ENCODE results near the gene EPHX1. TPM values are rescaled to one million over a fixed set of nuclear protein-coding genes. Genes with fewer than 3 reads are reported as not detected.

EPHX1 gene
- total and polyA plus RNA-seq, 2 of the 8 experiments (the other 6 are each of a cell fraction or from before 2014, with no cell fraction given) = 45.3 to 79.1 TPM

GRCh38 chr1:225848030-225848955 lies 38.4 kb downstream of the EPHX1 start (continued):
- no peak for TF ChIP-seq HDAC2 (IDR thresholded peaks at IDR 0.05; ENCODE audit: borderline replicate concordance in 1 of 2, low read depth in 2 of 2, low read length in 2 of 2)
- no peak for TF ChIP-seq USF2 (IDR thresholded peaks at IDR 0.05; ENCODE audit: low read length)
- no peak for TF ChIP-seq GTF2F1 (IDR thresholded peaks at IDR 0.05; ENCODE audit: borderline replicate concordance, low read depth, low read length)
- TF ChIP-seq FOSL1 (IDR thresholded peaks at IDR 0.05; ENCODE audit: insufficient read depth, low read depth, low read length) = no peak
- TF ChIP-seq CBX5 (IDR thresholded peaks at IDR 0.05; ENCODE audit: low read depth, low read length) = no peak
